WTC11 (cell line): ENCODE results near the gene PROCR. TPM values are rescaled to one million over a fixed set of nuclear protein-coding genes. Genes with fewer than 3 reads are reported as not detected.

Source experiments
- ATAC-seq: fragments of 200-7000 bp; cut with Tn5 transposase; 2 replicates; pipeline ENCODE4 v1.10.0; 2021; ENCODE audit warnings: mild to moderate bottlenecking, moderate library complexity
- CTCF ChIA-PET: fragments of 300-600 bp; sonication (Branson Sonifier 250); formaldehyde crosslinking; loops from one replicate; lab custom pipeline; 2021; ENCODE audit warnings: antibody characterized with exemption; lab: Charles Lee
- POLR2A ChIA-PET: fragments of 350-600 bp; sonication (Branson Sonifier 250); formaldehyde crosslinking; loops from one replicate; lab custom pipeline; 2021; ENCODE audit warnings: antibody characterized with exemption; lab: Charles Lee
- DNase-seq: peaks from one replicate; pipeline ENCODE4 v3.0.0; 2021; ENCODE audit warnings: low spot score
- H3K27ac Mint-ChIP-seq: 2 replicates; pipeline ENCODE4 v1.8.0; 2021; ENCODE audit warnings: mixed read lengths
- H3K27me3 Mint-ChIP-seq: 2 replicates; pipeline ENCODE4 v1.8.0; 2021; ENCODE audit warnings: low read depth, mild to moderate bottlenecking, moderate library complexity, mixed read lengths
- H3K36me3 Mint-ChIP-seq: 2 replicates; pipeline ENCODE4 v1.8.0; 2021; ENCODE audit warnings: mixed read lengths
- H3K4me1 Mint-ChIP-seq: 2 replicates; pipeline ENCODE4 v1.8.0; 2022; ENCODE audit warnings: mixed read lengths
- H3K4me3 Mint-ChIP-seq: 2 replicates; pipeline ENCODE4 v1.8.0; 2021; ENCODE audit warnings: mild to moderate bottlenecking, moderate library complexity, mixed read lengths
- H3K9me3 Mint-ChIP-seq: 2 replicates; pipeline ENCODE4 v1.8.0; 2021; ENCODE audit warnings: mixed read lengths
- AR ChIP-seq: fragments of 250-450 bp; sonication (Bioruptor Pico); IDR thresholded peaks from 2 replicates; pipeline ENCODE4 v1.9.0; 2021; ENCODE audit warnings: mild to moderate bottlenecking
- ELF4 ChIP-seq: sonication (generic); formaldehyde crosslinking; IDR thresholded peaks from 2 replicates; pipeline ENCODE4 v1.8.1; 2022; ENCODE audit warnings: low read depth, mild to moderate bottlenecking, moderate library complexity, missing genetic modification reagents
- FOXP1 ChIP-seq: sonication (generic); formaldehyde crosslinking; IDR thresholded peaks from 2 replicates; pipeline ENCODE4 v1.8.0; 2022; ENCODE audit warnings: missing genetic modification reagents, mild to moderate bottlenecking, moderate library complexity, borderline replicate concordance
- GABPB1 ChIP-seq: sonication (generic); formaldehyde crosslinking; IDR thresholded peaks from 2 replicates; pipeline ENCODE4 v1.8.1; 2023; ENCODE audit warnings: mild to moderate bottlenecking, missing genetic modification reagents
- IRF1 ChIP-seq: sonication (generic); formaldehyde crosslinking; IDR thresholded peaks from 2 replicates; pipeline ENCODE4 v1.8.0; 2023; ENCODE audit warnings: missing genetic modification reagents
- IRF2 ChIP-seq: sonication (generic); formaldehyde crosslinking; IDR thresholded peaks from 2 replicates; pipeline ENCODE4 v1.8.0; 2022; ENCODE audit warnings: low read depth, missing genetic modification reagents, borderline replicate concordance
- MXD4 ChIP-seq: fragments of 250-450 bp; sonication (Bioruptor Pico); IDR thresholded peaks from 2 replicates; pipeline ENCODE4 v1.8.0; 2021; ENCODE audit warnings: mild to moderate bottlenecking, moderate library complexity, borderline replicate concordance
- NR2C2 ChIP-seq: sonication (generic); formaldehyde crosslinking; IDR thresholded peaks from 2 replicates; pipeline ENCODE4 v1.8.0; 2022; ENCODE audit warnings: mild to moderate bottlenecking, missing genetic modification reagents
- RELA ChIP-seq: sonication (generic); formaldehyde crosslinking; IDR thresholded peaks from 2 replicates; pipeline ENCODE4 v1.8.1; 2022; ENCODE audit warnings: missing genetic modification reagents, mild to moderate bottlenecking, borderline replicate concordance
- RORB ChIP-seq: fragments of 250-450 bp; sonication (Bioruptor Pico); IDR thresholded peaks from 2 replicates; pipeline ENCODE4 v1.9.0; 2021; ENCODE audit warnings: mild to moderate bottlenecking
- SMAD4 ChIP-seq: sonication (generic); formaldehyde crosslinking; IDR thresholded peaks from 2 replicates; pipeline ENCODE4 v1.8.0; 2022; ENCODE audit warnings: mild to moderate bottlenecking, missing genetic modification reagents
- TCF7 ChIP-seq: sonication (generic); formaldehyde crosslinking; IDR thresholded peaks from 2 replicates; pipeline ENCODE4 v1.8.0; 2022; ENCODE audit warnings: mild to moderate bottlenecking, low read depth, missing genetic modification reagents, moderate library complexity
- TP53 ChIP-seq: sonication (generic); formaldehyde crosslinking; IDR thresholded peaks from 2 replicates; pipeline ENCODE4 v1.8.1; 2023; ENCODE audit warnings: mild to moderate bottlenecking, missing genetic modification reagents
- ZNF232 ChIP-seq: sonication (generic); formaldehyde crosslinking; IDR thresholded peaks from 2 replicates; pipeline ENCODE4 v1.8.0; 2022; ENCODE audit warnings: mild to moderate bottlenecking, missing genetic modification reagents
- ZNF396 ChIP-seq: fragments of 250-450 bp; sonication (Bioruptor Pico); IDR thresholded peaks from 2 replicates; pipeline ENCODE4 v1.8.0; 2021; ENCODE audit warnings: mild to moderate bottlenecking, moderate library complexity, borderline replicate concordance
- ZNF423 ChIP-seq: fragments of 250-450 bp; sonication (Bioruptor Pico); IDR thresholded peaks from 2 replicates; pipeline ENCODE4 v2.1.2; 2022; ENCODE audit warnings: mild to moderate bottlenecking, moderate library complexity
- total RNA-seq: library from RNA; stranded (reverse); gene quantifications from 3 replicates; pipeline ENCODE4 v1.2.3, GENCODE V29; 2021
- TF ChIP-seq, protein P1 (sequence below): sonication (generic); formaldehyde crosslinking; IDR thresholded peaks from 2 replicates; pipeline ENCODE4 v1.8.0; 2023; ENCODE audit warnings: mild to moderate bottlenecking, missing genetic modification reagents
- TF ChIP-seq, protein P2 (sequence below): fragments of 250-450 bp; sonication (Bioruptor Pico); IDR thresholded peaks from 2 replicates; pipeline ENCODE4 v1.9.0; 2021; ENCODE audit warnings: mild to moderate bottlenecking
- TF ChIP-seq, protein P3 (sequence below): fragments of 250-450 bp; sonication (Bioruptor Pico); conservative IDR thresholded peaks from 2 replicates; pipeline ENCODE4 v1.9.0; 2021; ENCODE audit warnings: mild to moderate bottlenecking
- TF ChIP-seq, protein P4 (sequence below): sonication (generic); formaldehyde crosslinking; IDR thresholded peaks from 2 replicates; pipeline ENCODE4 v1.8.0; 2022; ENCODE audit warnings: mild to moderate bottlenecking, missing genetic modification reagents

The PROCR gene
- total RNA-seq, 1 experiment from 2014 or later: 29.7 TPM

DNA sequence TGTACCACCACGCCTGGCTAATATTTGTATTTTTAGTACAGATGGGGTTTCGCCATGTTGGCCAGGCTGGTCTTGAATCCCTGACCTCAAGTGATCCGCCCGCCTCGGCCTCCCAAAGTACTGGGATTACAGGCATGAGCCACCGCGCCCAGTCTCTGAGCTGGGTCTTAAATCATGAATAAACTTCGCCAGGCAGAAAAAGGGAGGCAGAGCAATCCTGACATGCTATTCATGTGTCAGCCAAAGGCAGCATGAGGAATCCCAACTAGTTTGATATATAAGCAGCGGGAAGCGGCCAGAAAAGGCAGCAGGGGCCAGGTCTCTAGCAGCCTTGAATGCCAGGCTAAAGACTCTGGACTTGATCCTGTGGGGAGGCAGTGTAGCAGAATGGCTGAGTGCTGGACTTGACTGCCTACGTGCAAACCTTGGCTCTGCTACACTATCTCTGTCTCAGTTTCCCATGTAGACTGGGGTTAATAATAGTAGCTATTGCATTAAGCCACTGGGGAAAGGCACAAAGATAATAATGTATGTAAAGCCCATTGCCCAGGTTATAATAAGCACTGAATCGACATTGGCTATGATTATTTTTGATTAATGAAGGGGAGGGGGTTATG lies 1.8 kb downstream of the PROCR start (continued):
- TF ChIP-seq, protein P1, sequence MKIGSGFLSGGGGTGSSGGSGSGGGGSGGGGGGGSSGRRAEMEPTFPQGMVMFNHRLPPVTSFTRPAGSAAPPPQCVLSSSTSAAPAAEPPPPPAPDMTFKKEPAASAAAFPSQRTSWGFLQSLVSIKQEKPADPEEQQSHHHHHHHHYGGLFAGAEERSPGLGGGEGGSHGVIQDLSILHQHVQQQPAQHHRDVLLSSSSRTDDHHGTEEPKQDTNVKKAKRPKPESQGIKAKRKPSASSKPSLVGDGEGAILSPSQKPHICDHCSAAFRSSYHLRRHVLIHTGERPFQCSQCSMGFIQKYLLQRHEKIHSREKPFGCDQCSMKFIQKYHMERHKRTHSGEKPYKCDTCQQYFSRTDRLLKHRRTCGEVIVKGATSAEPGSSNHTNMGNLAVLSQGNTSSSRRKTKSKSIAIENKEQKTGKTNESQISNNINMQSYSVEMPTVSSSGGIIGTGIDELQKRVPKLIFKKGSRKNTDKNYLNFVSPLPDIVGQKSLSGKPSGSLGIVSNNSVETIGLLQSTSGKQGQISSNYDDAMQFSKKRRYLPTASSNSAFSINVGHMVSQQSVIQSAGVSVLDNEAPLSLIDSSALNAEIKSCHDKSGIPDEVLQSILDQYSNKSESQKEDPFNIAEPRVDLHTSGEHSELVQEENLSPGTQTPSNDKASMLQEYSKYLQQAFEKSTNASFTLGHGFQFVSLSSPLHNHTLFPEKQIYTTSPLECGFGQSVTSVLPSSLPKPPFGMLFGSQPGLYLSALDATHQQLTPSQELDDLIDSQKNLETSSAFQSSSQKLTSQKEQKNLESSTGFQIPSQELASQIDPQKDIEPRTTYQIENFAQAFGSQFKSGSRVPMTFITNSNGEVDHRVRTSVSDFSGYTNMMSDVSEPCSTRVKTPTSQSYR (CRISPR knock-in tag): no peak
- TF ChIP-seq ZNF232 (CRISPR knock-in tag): no peak
- no peak for TF ChIP-seq NR2C2 (CRISPR knock-in tag)
- no peak for TF ChIP-seq AR
- no peak for TF ChIP-seq TCF7 (CRISPR knock-in tag)
- TF ChIP-seq ZNF396: no peak
- TF ChIP-seq, protein P2, sequence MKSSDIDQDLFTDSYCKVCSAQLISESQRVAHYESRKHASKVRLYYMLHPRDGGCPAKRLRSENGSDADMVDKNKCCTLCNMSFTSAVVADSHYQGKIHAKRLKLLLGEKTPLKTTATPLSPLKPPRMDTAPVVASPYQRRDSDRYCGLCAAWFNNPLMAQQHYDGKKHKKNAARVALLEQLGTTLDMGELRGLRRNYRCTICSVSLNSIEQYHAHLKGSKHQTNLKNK (CRISPR knock-in tag): no peak
- TF ChIP-seq TP53 (CRISPR knock-in tag): no peak
- TF ChIP-seq FOXP1: no peak
- no peak for TF ChIP-seq RORB (CRISPR knock-in tag)
- TF ChIP-seq MXD4 (CRISPR knock-in tag): no peak

- no peak overlapping the region for H3K27ac Mint-ChIP-seq
- ATAC-seq: peak; percentile 48
- TF ChIP-seq ZNF423 (CRISPR knock-in tag) (no peak), IRF1 (CRISPR knock-in tag) (no peak), ZNF396 (no peak), GABPB1 (CRISPR knock-in tag) (peak; percentile 72; the same call in 1 of the 2 replicates), SMAD4 (CRISPR knock-in tag) (no peak), IRF2 (CRISPR knock-in tag) (no peak), RELA (CRISPR knock-in tag) (no peak), FOXP1 (peak; percentile 37; the same call in 1 of the 2 replicates), ELF4 (CRISPR knock-in tag) (no peak), RORB (CRISPR knock-in tag) (no peak)
- TF ChIP-seq, protein P3, sequence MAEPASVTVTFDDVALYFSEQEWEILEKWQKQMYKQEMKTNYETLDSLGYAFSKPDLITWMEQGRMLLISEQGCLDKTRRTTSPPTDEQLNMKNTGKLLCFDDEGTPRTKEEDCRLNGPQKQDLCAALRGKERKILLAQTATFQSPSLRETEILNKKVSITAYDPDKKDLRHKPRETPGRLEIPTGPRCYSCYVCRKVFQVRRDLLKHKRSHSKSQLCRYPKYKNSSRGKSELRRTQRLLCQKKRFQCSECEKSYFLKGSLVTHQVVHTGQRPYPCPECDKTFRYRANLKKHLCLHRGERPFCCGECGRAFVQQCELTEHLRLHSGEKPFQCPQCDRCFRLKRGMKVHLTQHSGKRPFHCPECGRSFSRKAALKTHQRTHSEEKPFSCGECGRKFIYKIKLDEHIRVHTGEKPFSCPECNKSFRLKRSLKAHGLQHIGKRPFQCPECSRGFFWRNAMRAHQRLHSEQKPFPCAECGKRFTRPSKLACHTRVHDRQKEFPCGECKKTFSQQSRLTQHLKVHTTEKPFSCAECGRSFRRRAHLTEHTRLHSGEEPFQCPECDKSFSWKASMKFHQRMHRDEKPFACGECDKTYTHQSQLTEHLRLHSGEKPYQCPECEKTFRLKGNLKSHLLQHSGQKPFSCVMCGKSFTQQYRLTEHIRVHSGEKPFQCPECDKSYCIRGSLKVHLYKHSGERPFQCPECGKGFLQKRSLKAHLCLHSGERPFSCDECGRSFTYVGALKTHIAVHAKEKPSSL: no peak
- TF ChIP-seq, protein P4, sequence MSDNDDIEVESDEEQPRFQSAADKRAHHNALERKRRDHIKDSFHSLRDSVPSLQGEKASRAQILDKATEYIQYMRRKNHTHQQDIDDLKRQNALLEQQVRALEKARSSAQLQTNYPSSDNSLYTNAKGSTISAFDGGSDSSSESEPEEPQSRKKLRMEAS (CRISPR knock-in tag): peak; percentile 87
- peak overlapping the region; percentile 60 for H3K4me3 Mint-ChIP-seq
- ChIA-PET CTCF (interaction anchor here (0.9 to 1.0 kb wide), 2 partner anchors 30 to 78 kb away, joined by 3 to 4 read pairs; no protein-coding TSS in a partner anchor), POLR2A (interaction anchor here (1.2 kb wide), 1 partner anchor 28 kb away, joined by 5 read pairs; the partner anchor contains the start of gene EDEM2)
- peaks cover 22% of the 10 kb centered on the region for H3K27me3 Mint-ChIP-seq
- H3K9me3 Mint-ChIP-seq: no peaks in the 10 kb centered on the region
- peaks cover 19% of the 10 kb centered on the region for H3K36me3 Mint-ChIP-seq
- peaks cover 42% of the 10 kb centered on the region for H3K4me1 Mint-ChIP-seq
- peak; percentile 80 for DNase-seq
Observed at GRCh38 chr20:35174458-35175216, 2.8 kb downstream of the PROCR start.
